Islet precursor cell (in vitro differentiated cells): Measurements from ENCODE around the gene ANAPC1.

Source experiments
- DNase-seq: peaks from one replicate; pipeline ENCODE4 v3.0.0-alpha.2; 2018

ANAPC1 gene

DNA sequence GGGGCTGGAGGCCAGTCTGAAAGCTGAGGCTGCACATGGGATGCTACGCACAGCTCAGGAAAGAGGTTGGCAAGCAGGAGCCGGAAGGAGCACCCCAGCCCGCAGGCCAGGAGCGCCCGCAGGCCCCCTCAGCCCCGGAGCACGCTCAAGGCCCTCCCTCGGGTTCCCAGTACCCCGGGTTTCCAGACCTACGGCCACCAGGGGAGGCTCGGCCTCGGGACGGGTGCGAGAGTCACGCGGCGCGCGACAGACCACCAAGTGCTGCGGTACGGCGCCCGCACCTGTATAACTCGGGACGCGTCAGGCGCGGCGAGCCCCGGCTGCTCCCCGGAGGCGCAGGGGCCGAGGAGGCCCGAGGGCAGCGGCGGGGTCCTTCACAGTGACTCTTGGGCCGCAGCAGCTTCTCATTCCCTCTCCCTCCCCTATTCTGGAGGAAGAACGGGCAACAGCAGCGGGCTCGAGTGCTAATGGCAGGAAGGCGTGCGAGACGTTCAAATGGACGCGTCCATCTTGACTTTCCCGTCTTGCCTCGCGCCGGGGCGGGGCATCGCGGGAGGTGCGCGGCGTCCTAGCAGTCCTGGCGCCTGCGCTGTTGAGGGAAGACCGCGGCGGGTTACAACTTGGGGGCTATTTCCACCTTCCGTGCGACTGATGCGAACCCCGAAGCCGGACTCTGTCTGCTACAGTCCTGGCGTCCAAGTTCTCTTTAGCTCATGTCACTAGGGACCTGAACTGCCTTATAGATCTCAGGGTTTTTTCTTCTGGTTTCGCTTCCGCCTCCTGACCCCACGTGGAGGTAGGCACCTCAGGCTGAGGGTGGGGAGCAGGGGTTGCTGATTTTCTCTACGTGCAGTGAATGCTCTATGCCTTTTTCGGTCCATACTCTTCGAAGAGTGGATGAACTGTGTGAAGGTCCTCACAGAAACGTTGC is at the start of gene ANAPC1:
ANAPC1 (minus strand) TSS at position 533 of the 931 bp plus-strand sequence. CDS start 3,368 bp downstream, outside the sequence.
- DNase-seq, result peak; percentile 92

- no peak for DNase-seq
Observed at GRCh38 chr2:111932841-111933291, 48.9 kb upstream of the ANAPC1 start.

GRCh38 chr2:111930875-111931274 is 46.9 kb upstream of the ANAPC1 start:
- peak; percentile 19 for DNase-seq

GRCh38 chr2:111930409-111930808 is 46.4 kb upstream of the ANAPC1 start:
- no peak for DNase-seq

DNA sequence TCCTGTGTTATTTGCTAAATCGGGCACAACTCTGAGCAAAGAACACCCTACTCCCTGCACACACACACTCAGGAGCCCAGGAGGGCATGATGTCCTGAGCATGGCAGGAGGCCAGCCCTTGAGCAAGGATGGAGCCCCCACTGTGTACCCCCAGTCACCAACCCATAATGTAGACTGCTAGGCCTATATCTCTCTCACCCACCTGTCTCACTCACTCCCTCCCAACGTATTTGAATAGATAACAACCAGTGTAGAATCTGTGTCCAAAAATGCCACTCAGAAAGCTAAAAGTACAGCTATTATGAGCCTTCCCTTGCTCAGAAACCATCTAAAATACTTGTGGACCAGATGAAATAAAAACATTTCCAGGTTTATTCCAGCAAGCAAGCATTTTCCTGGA is 43.7 kb upstream of the ANAPC1 start:
- no peak for DNase-seq

GRCh38 chr2:111924617-111925107 is 40.7 kb upstream of the ANAPC1 start:
- DNase-seq, result no peak

DNA sequence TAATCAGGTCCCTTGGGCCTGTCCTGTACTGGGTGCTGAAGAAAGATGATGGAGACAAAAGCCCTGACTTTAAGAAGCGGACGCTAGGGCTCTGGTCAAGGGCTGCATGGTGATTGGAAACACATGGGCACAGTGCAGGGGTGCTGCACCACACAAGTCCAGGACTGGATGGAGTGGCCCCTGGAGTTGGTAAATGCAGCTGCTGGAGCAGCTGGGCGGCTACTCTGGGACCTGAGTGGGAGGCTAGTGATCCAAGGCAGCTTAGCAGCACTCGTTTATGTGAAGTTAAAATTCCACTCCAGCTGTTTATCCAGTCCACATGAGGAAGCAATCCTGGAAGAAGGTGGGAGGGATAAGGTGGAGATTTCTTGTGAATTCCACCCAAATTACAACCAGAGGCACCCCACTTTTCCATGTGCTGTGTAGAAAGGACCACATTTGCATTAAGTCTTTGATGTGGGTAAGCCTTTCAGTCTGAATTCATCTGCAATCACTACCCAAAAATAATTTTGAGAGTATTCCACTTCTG is 39.3 kb upstream of the ANAPC1 start:
- DNase-seq, result peak; percentile 49

DNA sequence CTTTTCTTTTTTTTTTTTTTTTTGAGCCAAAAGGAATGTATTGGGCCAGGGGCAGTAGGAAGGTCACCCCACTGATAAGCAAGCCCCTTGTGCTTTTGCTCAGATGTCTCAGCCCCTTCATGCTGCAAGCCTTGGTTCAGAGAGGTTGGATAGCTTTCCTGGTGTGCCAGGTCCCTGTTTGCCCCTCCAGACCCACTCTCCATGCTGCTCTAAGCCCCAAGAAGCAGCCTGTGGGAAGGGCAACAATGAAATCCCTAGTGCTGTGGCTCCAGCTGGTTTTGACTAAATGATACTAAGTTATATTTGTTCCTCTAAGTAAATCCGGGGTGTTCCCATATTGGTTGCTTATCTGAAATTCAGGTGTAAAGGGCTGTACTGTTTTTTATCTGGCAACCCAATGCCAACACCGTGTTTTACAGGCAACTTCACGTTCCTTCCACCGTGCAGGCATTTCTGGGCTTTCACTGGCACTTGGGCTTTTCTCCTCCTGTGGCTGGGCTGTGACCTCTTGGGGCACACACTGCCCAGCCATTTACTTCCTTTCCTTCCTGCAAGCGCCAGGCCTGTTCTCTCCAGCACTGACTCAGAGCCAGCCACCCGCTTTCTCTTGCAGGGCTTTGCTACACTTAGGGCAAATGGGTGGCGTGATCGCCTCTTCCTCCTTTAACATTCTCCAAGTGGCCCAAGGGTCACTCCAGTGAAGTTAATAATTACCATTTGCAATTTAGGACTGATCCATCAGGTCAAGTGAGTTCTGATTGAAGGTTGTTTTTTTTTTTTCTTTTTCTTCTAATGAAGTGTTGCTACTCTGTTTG is 36.0 kb upstream of the ANAPC1 start:
- peak; percentile 73 for DNase-seq

DNA sequence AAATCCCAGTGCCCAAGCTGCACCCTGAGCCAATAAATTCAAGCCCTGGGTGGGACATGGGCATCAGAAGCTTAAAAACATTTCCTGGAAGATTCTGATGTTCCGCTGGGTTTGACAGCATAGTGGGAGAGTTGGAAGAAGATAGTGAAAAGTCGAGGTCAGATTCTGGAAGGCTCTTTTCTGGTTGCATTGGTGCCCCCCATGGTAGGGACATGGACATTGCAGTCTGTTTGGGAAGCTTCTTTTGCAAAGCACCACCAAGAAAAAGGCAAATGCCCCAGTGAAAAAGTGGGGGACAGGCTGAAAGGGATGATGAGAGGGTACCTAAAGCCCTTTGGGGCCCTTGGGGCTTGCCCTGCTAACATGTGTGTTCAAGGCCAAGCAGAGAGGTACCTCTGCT is 35.4 kb upstream of the ANAPC1 start:
- peak; percentile 55 for DNase-seq

GRCh38 chr2:111918383-111918806 is 34.4 kb upstream of the ANAPC1 start:
- DNase-seq, result peak; percentile 12

GRCh38 chr2:111917106-111917505 is 33.1 kb upstream of the ANAPC1 start:
- DNase-seq, result no peak

GRCh38 chr2:111912547-111912946 is 28.6 kb upstream of the ANAPC1 start:
- peak; percentile 50 for DNase-seq

DNA sequence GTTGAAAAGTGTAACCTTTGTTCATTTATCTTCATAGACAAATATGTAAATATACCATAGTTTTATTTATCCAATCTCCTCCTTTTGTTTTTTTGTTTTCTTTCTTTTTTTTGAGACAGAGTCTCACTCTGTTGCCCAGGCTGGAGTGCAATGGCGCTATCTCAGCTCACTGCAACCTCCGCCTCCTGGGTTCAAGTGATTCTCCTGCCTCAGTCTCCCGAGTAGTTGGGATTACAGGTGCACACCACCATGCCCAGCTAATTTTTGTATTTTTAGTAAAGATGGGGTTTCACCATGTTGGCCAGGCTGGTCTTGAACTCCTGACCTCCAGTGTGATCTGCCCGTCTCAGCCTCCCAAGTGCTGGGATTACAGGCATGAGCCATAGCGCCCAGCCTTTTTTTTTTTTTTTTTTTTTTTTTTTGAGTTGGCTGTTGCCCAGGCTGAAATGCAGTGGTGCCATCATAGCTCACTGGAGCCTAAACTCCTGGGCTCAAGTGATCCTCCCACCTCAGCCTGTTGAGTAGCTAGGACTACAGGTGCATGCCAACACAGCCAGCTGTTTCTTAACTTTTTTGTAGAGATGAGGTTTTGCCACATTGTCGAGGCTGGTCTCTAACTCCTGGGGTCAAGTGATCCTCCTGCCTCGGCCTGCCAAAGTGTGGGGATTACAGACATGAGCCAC is 27.4 kb upstream of the ANAPC1 start:
- DNase-seq, result peak; percentile 7

GRCh38 chr2:111910609-111911277 is 26.8 kb upstream of the ANAPC1 start:
- no peak for DNase-seq

DNA sequence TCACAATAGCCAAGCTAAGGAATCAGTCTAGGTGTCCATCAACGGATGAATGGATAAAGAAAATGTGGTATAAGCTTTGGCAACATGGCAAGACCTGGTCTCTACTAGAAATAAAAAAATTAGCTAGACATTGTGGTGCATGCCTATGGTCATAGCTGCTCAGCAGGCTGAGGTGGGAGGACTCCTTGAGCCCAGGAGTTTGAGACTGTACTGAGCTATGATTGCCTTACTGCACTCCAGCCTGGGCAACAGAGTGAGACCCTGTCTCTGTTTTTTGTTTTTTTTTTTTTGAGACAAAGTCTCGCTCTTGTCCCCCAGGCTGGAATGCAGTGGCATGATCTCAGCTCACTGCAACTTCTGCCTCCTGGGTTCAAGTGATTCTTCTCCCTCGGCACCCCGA is 26.0 kb upstream of the ANAPC1 start:
- peak; percentile 30 for DNase-seq

DNA sequence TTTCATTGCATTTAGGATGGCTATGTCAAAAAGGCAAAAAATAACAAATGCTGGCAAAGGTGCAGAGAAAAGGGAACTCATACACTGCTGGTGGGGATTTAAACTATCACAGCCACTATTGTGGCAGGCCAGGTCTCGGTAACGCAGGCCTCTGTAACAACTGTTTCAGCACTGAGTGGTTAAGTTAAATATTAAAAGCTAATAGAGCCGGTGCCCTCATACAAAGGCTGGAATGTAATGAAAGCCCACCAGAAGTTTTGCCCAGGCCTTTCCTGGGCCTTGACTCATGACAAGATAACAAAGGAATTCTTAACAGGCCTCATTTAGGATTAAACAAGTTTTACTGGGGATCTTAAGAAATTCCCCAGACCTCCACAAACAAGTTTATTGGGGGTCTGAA is 25.1 kb upstream of the ANAPC1 start:
- DNase-seq, result peak; percentile 55

DNA sequence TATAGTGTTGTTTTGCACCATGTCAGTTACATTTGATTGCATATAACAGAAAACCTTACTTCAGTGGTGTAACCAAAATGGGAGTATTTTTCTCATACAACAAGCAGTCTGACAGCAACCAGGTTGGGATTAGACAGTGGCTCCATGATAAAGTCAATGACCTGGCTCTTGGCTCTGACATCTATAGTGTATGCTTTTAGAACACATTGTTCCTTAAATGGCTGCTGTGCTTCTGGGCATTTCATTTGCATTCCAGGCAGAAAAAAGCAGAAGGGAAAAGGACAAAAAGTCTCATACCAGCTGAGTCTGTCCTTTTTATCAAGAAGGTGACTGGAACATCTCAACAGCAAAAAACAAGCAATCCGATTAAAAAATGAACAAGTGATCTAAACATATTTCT is 24.6 kb upstream of the ANAPC1 start:
- DNase-seq, result peak; percentile 4

DNA sequence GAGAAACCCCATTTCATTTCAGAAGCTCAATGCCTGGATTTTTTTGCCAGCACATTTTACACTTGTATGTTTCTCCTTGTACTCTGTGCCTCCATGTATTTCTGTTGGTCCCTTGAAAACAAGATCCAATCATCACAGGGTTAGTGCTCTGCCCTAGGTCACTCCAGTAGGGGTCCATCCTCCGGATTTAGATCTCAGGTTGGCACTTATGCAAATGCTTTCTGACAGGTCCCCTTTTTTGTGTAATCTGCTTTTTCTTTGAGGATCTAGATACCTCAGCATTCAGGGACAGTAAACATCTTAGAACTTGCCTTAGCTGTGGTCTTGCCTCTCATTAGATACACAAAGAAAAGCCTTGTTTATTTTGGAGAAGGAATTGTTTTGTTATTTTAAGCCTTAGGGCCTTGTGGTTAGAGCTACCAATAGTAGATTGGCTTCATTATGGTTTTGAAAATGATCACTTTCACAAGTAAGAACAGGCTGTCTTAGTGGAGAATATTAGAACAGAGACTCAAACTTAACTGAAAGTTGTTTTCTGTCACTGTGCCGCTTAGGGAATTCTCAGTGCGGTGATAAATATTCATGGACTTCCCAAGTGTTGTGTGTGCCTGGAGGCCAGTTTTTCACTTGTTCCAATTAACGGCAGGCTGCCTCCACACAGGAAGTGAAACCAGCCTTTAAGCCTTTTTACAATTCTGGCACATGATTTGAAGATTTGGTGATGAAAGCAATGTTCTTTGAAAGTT is 22.2 kb upstream of the ANAPC1 start:
- DNase-seq, result peak; percentile 55

- DNase-seq, result peak; percentile 7
Observed at GRCh38 chr2:111905475-111905869, 21.5 kb upstream of the ANAPC1 start.

DNA sequence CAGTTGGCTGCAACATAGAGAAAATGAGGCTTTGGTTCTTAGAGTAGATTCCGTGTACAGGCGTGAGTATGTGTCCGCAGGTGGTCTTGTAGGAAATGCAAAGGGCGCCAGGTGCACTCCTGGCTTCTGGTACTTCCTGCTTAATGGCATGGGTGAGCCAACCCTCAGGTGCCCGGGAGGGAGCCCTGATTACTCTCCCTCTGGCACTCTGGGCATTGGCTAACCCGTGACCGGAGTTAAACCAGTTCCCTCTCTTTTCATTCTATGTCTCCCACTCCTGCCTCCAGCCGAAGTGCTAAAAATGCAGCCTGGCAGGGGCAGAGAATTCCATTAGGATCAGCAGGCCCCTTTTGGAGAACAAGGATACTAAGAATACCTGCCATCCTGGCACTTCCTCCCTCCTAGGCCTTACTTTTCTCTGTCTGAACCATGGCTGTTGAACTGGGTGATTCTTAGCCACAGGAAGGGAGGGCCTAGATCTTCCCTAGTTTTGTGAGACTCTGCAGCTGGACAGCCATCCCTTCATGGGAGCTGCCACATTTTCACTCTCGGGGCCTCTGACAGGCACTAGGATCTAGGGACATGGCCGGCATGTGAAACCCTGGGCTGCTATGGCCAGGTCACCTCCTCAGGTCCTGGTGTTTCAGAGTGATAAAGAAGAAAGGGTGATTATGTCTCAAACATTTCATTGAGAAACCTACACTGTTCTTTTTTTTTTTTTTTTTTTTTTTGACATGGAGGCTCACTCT is 20.9 kb upstream of the ANAPC1 start:
- DNase-seq, result peak; percentile 20
